ENCODE data around the gene RPA4.
"Not testable (repeated sequence)": the region's sequence is repeated elsewhere in the genome, so short reads cannot be mapped to it uniquely, and the experiment has no call there.

DNA sequence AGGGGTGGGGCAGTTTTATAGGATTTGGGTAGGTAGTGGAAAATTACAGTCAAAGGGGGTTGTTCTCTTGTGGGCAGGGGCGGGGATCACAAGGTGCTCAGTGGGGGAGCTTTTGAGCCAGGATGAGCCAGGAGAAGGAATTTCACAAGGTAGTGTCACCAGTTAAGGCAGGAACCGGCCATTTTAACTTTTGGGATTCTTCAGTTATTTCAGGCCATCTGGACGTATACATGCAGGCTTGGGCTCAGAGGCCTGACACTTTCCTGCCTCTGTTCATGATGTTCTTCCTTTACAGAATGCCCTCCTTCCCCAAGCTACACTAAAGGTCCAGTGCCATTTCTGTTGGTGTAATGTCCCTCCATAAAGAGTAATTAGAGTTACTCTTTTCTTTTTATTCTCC is 41.8 kb upstream of the RPA4 start:
- not testable (repeated sequence) for TF ChIP-seq POLR2A, POLR2AphosphoS5 (IDR thresholded peaks at IDR 0.05)
- TF ChIP-seq, protein P1, sequence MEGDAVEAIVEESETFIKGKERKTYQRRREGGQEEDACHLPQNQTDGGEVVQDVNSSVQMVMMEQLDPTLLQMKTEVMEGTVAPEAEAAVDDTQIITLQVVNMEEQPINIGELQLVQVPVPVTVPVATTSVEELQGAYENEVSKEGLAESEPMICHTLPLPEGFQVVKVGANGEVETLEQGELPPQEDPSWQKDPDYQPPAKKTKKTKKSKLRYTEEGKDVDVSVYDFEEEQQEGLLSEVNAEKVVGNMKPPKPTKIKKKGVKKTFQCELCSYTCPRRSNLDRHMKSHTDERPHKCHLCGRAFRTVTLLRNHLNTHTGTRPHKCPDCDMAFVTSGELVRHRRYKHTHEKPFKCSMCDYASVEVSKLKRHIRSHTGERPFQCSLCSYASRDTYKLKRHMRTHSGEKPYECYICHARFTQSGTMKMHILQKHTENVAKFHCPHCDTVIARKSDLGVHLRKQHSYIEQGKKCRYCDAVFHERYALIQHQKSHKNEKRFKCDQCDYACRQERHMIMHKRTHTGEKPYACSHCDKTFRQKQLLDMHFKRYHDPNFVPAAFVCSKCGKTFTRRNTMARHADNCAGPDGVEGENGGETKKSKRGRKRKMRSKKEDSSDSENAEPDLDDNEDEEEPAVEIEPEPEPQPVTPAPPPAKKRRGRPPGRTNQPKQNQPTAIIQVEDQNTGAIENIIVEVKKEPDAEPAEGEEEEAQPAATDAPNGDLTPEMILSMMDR (IDR thresholded peaks at IDR 0.05): not testable (repeated sequence)

Measured in breast epithelium (tissue), 3 donors.